Measurements from ENCODE around the gene DLST.

Gene DLST

GRCh38 chr14:74910556-74910955 is 28.8 kb downstream of the DLST start:
- Mint-ChIP-seq H3K4me1 (ENCODE audit: low read depth) (peaks cover 6% of the 10 kb centered on the region), H3K27ac (no peak overlapping the region), H3K36me3 (ENCODE audit: low read depth) (peaks cover 13% of the 10 kb centered on the region), H3K27me3 (no peaks in the 10 kb centered on the region), H3K9me3 (no peaks in the 10 kb centered on the region), H3K4me3 (no peak overlapping the region)
- intact Hi-C loops (cut with micrococcal nuclease): no loop called here

- H3K9me3 Mint-ChIP-seq: no peaks in the 10 kb centered on the region
- no peak overlapping the region for H3K4me3 Mint-ChIP-seq
- H3K36me3 Mint-ChIP-seq (ENCODE audit: low read depth): peaks cover 9% of the 10 kb centered on the region
- intact Hi-C loops (cut with micrococcal nuclease): no loop called here
- H3K27me3 Mint-ChIP-seq: no peaks in the 10 kb centered on the region
- peaks cover 4% of the 10 kb centered on the region for H3K4me1 Mint-ChIP-seq (ENCODE audit: low read depth)
- no peak overlapping the region for H3K27ac Mint-ChIP-seq
These were observed 29.5 kb downstream of the DLST start for GRCh38 chr14:74911221-74911620.

- Mint-ChIP-seq H3K27me3 (no peaks in the 10 kb centered on the region), H3K4me1 (ENCODE audit: low read depth) (peaks cover 4% of the 10 kb centered on the region)
- intact Hi-C loops (cut with micrococcal nuclease): no loop called here
These were observed 30.0 kb downstream of the DLST start for GRCh38 chr14:74911704-74912103.

GRCh38 chr14:74912111-74912510 is 30.4 kb downstream of the DLST start:
- Mint-ChIP-seq H3K27me3 (no peaks in the 10 kb centered on the region), H3K36me3 (ENCODE audit: low read depth) (peaks cover under 1% of the 10 kb centered on the region), H3K4me1 (ENCODE audit: low read depth) (peaks cover 4% of the 10 kb centered on the region), H3K27ac (no peak overlapping the region), H3K4me3 (no peak overlapping the region), H3K9me3 (no peaks in the 10 kb centered on the region)
- intact Hi-C loops (cut with micrococcal nuclease): no loop called here

More at GRCh38 chr14:74911704-74912103, 30.0 kb downstream of the DLST start:
- Mint-ChIP-seq H3K36me3 (ENCODE audit: low read depth) (peaks cover 5% of the 10 kb centered on the region), H3K9me3 (no peaks in the 10 kb centered on the region), H3K27ac (no peak overlapping the region), H3K4me3 (no peak overlapping the region)

- Mint-ChIP-seq H3K4me1 (ENCODE audit: low read depth) (peaks cover 8% of the 10 kb centered on the region), H3K27me3 (no peaks in the 10 kb centered on the region), H3K36me3 (ENCODE audit: low read depth) (no peaks in the 10 kb centered on the region), H3K4me3 (no peak overlapping the region), H3K9me3 (no peaks in the 10 kb centered on the region), H3K27ac (no peak overlapping the region)
- intact Hi-C loops (cut with micrococcal nuclease): no loop called here
These were observed 31.1 kb downstream of the DLST start for GRCh38 chr14:74912801-74913200.

- Mint-ChIP-seq H3K36me3 (ENCODE audit: low read depth) (no peaks in the 10 kb centered on the region), H3K4me1 (ENCODE audit: low read depth) (peaks cover 9% of the 10 kb centered on the region), H3K9me3 (no peaks in the 10 kb centered on the region), H3K4me3 (no peak overlapping the region), H3K27ac (no peak overlapping the region), H3K27me3 (no peaks in the 10 kb centered on the region)
- intact Hi-C loops (cut with micrococcal nuclease): no loop called here
These were observed 31.7 kb downstream of the DLST start for GRCh38 chr14:74913393-74913910.

GRCh38 chr14:74913986-74914573 is 32.4 kb downstream of the DLST start:
- H3K4me1 Mint-ChIP-seq (ENCODE audit: low read depth): peaks cover 9% of the 10 kb centered on the region
- H3K9me3 Mint-ChIP-seq: no peaks in the 10 kb centered on the region
- no peaks in the 10 kb centered on the region for H3K36me3 Mint-ChIP-seq (ENCODE audit: low read depth)
- H3K27me3 Mint-ChIP-seq: no peaks in the 10 kb centered on the region
- intact Hi-C loops (cut with micrococcal nuclease): loop anchor here (1.0 kb wide), 1 partner anchor 174 kb away; no protein-coding TSS in a partner anchor
- H3K27ac Mint-ChIP-seq: no peak overlapping the region
- no peak overlapping the region for H3K4me3 Mint-ChIP-seq

GRCh38 chr14:74915426-74915825 is 33.7 kb downstream of the DLST start:
- Mint-ChIP-seq H3K9me3 (no peaks in the 10 kb centered on the region), H3K27me3 (no peaks in the 10 kb centered on the region), H3K27ac (no peak overlapping the region), H3K36me3 (ENCODE audit: low read depth) (no peaks in the 10 kb centered on the region), H3K4me3 (no peak overlapping the region), H3K4me1 (ENCODE audit: low read depth) (peaks cover 16% of the 10 kb centered on the region)
- intact Hi-C loops (cut with micrococcal nuclease): no loop called here

GRCh38 chr14:74915826-74916225 is 34.1 kb downstream of the DLST start:
- Mint-ChIP-seq H3K9me3 (no peaks in the 10 kb centered on the region), H3K27me3 (no peaks in the 10 kb centered on the region), H3K4me1 (ENCODE audit: low read depth) (peaks cover 20% of the 10 kb centered on the region), H3K4me3 (no peak overlapping the region), H3K27ac (no peak overlapping the region), H3K36me3 (ENCODE audit: low read depth) (no peaks in the 10 kb centered on the region)
- intact Hi-C loops (cut with micrococcal nuclease): no loop called here

GRCh38 chr14:74917178-74917543 is 35.4 kb downstream of the DLST start:
- intact Hi-C loops (cut with micrococcal nuclease): no loop called here
- peaks cover 20% of the 10 kb centered on the region for H3K4me1 Mint-ChIP-seq (ENCODE audit: low read depth)
- H3K27me3 Mint-ChIP-seq: peaks cover 1% of the 10 kb centered on the region
- no peak overlapping the region for H3K27ac Mint-ChIP-seq
- H3K36me3 Mint-ChIP-seq (ENCODE audit: low read depth): no peaks in the 10 kb centered on the region
- H3K4me3 Mint-ChIP-seq: no peak overlapping the region
- no peaks in the 10 kb centered on the region for H3K9me3 Mint-ChIP-seq

GRCh38 chr14:74917646-74918081 is 35.9 kb downstream of the DLST start:
- H3K27ac Mint-ChIP-seq: no peak overlapping the region
- H3K4me1 Mint-ChIP-seq (ENCODE audit: low read depth): peaks cover 20% of the 10 kb centered on the region
- intact Hi-C loops (cut with micrococcal nuclease): no loop called here

GRCh38 chr14:74918380-74918779 is 36.7 kb downstream of the DLST start:
- H3K9me3 Mint-ChIP-seq: no peaks in the 10 kb centered on the region
- no peaks in the 10 kb centered on the region for H3K36me3 Mint-ChIP-seq (ENCODE audit: low read depth)
- intact Hi-C loops (cut with micrococcal nuclease): no loop called here
- H3K27me3 Mint-ChIP-seq: peaks cover 9% of the 10 kb centered on the region
- peaks cover 20% of the 10 kb centered on the region for H3K4me1 Mint-ChIP-seq (ENCODE audit: low read depth)
- H3K4me3 Mint-ChIP-seq: no peak overlapping the region
- no peak overlapping the region for H3K27ac Mint-ChIP-seq

More at GRCh38 chr14:74917646-74918081, 35.9 kb downstream of the DLST start:
- Mint-ChIP-seq H3K36me3 (ENCODE audit: low read depth) (no peaks in the 10 kb centered on the region), H3K4me3 (no peak overlapping the region), H3K27me3 (peaks cover 6% of the 10 kb centered on the region), H3K9me3 (no peaks in the 10 kb centered on the region)

GRCh38 chr14:74919421-74920165 is 37.9 kb downstream of the DLST start:
- no peak overlapping the region for H3K4me3 Mint-ChIP-seq
- H3K4me1 Mint-ChIP-seq (ENCODE audit: low read depth): peaks cover 16% of the 10 kb centered on the region
- H3K36me3 Mint-ChIP-seq (ENCODE audit: low read depth): no peaks in the 10 kb centered on the region
- H3K9me3 Mint-ChIP-seq: no peaks in the 10 kb centered on the region
- H3K27ac Mint-ChIP-seq: no peak overlapping the region
- intact Hi-C loops (cut with micrococcal nuclease): no loop called here
- peaks cover 18% of the 10 kb centered on the region for H3K27me3 Mint-ChIP-seq

GRCh38 chr14:74920281-74920680 is 38.6 kb downstream of the DLST start:
- Mint-ChIP-seq H3K4me3 (no peak overlapping the region), H3K27ac (peak overlapping the region; percentile 28), H3K27me3 (peaks cover 18% of the 10 kb centered on the region), H3K36me3 (ENCODE audit: low read depth) (no peaks in the 10 kb centered on the region), H3K9me3 (no peaks in the 10 kb centered on the region), H3K4me1 (ENCODE audit: low read depth) (peaks cover 16% of the 10 kb centered on the region)
- intact Hi-C loops (cut with micrococcal nuclease): no loop called here
